Transverse colon (tissue), 4 donors: Measurements from ENCODE around the gene KIF18A. TPM values are rescaled to one million over a fixed set of nuclear protein-coding genes. Genes with fewer than 3 reads are reported as not detected.
A peak's percentile ranks its signal among the peaks of the same experiment; 100 is the strongest.

Experiments used
- DNase-seq: peaks from one replicate; pipeline ENCODE4 v3.0.0-alpha.2; 2019
- H3K27ac ChIP-seq, 4 donors: fragments of 200-600 bp; sonication (generic); 2 replicates each; pipeline ENCODE4 v1.5.1; 2016 to 2018; ENCODE audit warnings: inconsistent platforms in 4 of 4
- H3K27me3 ChIP-seq: fragments of 200-600 bp; sonication (generic); 2 replicates; pipeline ENCODE4 v1.5.1; 2017; ENCODE audit warnings: inconsistent platforms
- H3K36me3 ChIP-seq, 4 donors: fragments of 200-600 bp; sonication (generic); 2 replicates each; pipeline ENCODE4 v1.5.1; 2017 to 2019; ENCODE audit warnings: inconsistent platforms in 4 of 4
- H3K4me1 ChIP-seq, 4 donors: fragments of 200-600 bp; sonication (generic); 2 replicates each; pipeline ENCODE4 v1.5.1; 2017 to 2020; ENCODE audit warnings: inconsistent platforms in 4 of 4
- H3K4me3 ChIP-seq, 4 donors: fragments of 200-600 bp; sonication (generic); 1 replicate in 1 of 4; 2 replicates in 3 of 4; pipeline versions ENCODE4 v1.5.1 to v1.6.1; 2017 to 2019; ENCODE audit warnings: inconsistent platforms in 4 of 4
- H3K9me3 ChIP-seq, 2 donors: fragments of 200-600 bp; sonication (generic); 2 replicates each; pipeline ENCODE4 v1.5.1; 2017 to 2019; ENCODE audit warnings: inconsistent platforms in 2 of 2
- EP300 ChIP-seq: sonication (generic); formaldehyde crosslinking; IDR thresholded peaks from one replicate; pipeline ENCODE4 v1.6.1; 2017; ENCODE audit warnings: antibody characterized with exemption, low read depth
- POLR2A ChIP-seq: fragments of 450-650 bp; IDR thresholded peaks from one replicate; pipeline ENCODE4 v1.6.1; 2016; ENCODE audit warnings: antibody characterized with exemption, mild to moderate bottlenecking, moderate library complexity
- POLR2AphosphoS5 ChIP-seq, 3 donors: sonication (generic); formaldehyde crosslinking; IDR thresholded peaks; one replicate each; pipeline ENCODE4 v1.6.1; 2016; ENCODE audit warnings: antibody characterized with exemption in 3 of 3
- WGBS, 2 donors: methylation state at CpG; one replicate each; pipeline ENCODE4 v1.1.5; 2018; ENCODE audit warnings: low coverage in 1 of 2; 5-methylcytosine and 5-hydroxymethylcytosine counted together
- in situ Hi-C, 4 donors: fragments of 200-750 bp; cut with MboI; loops; one replicate each; pipeline versions ENCODE4 v1.15.0 to v1.15.1; 2017; ENCODE audit warnings: low sequenced_read_pairs in 3 of 4, low pct_ligation_motif_present in 1 of 4, low pct_unique_long_range_greater_than_20kb in 1 of 4
- intact Hi-C: fragments of 100-400 bp; cut with DNase I; formaldehyde crosslinking; loops from one replicate; pipeline ENCODE4 v1.15.1; 2023; ENCODE audit warnings: low total_unique reads
- total RNA-seq, 4 donors: library from RNA; depleted of rRNA; stranded (reverse); fragments of >200 nt; gene quantifications; one replicate each; pipeline ENCODE4 v1.1.0, GENCODE V29; 2016
- TF ChIP-seq, protein P1 (sequence below), 5 experiments: fragments of 200-600 bp in 3 of 5; fragments of 450-650 bp in 2 of 5; sonication (generic) in 3 of 5; IDR thresholded peaks; 1 replicate in 2 of 5; 2 replicates in 3 of 5; pipeline ENCODE4 v1.5.1; 2016 to 2017; ENCODE audit warnings: antibody characterized with exemption in 5 of 5, inconsistent platforms in 3 of 5, mild to moderate bottlenecking in 2 of 5, moderate library complexity in 1 of 5

Gene KIF18A
- total RNA-seq, 4 donors from 2014 or later = 0.20 to 1.8 (median 0.43) TPM

DNA sequence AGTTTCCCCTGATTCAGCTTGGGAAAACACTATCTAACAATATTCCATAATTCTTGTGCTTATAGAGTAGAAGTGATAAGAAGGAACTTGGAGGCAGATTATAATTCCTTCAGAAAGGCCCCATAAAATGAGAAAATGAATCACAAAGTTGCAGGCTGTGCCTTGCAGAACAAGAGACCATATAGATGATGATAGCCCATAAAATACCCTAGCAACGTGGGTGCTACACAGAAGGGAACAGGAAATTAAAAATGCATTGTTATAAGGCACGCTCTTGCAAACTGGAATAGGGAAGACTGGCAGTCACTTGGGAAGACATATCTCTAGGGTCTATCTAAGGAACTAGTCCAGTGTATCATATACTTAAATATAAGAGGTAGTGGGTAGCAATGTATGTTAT is 67.6 kb downstream of the KIF18A start:
- H3K4me3 ChIP-seq = no peak overlapping the region
- no peaks in the 10 kb centered on the region for H3K9me3 ChIP-seq
- no peak for DNase-seq
- H3K27me3 ChIP-seq = no peaks in the 10 kb centered on the region
- 49 to 57% methylated on average over 2 of the region's 2 CpGs for WGBS, 2 donors
- TF ChIP-seq POLR2AphosphoS5 (IDR thresholded peaks at IDR 0.05) (no peak), EP300 (no peak), POLR2A (no peak)
- TF ChIP-seq, protein P1, sequence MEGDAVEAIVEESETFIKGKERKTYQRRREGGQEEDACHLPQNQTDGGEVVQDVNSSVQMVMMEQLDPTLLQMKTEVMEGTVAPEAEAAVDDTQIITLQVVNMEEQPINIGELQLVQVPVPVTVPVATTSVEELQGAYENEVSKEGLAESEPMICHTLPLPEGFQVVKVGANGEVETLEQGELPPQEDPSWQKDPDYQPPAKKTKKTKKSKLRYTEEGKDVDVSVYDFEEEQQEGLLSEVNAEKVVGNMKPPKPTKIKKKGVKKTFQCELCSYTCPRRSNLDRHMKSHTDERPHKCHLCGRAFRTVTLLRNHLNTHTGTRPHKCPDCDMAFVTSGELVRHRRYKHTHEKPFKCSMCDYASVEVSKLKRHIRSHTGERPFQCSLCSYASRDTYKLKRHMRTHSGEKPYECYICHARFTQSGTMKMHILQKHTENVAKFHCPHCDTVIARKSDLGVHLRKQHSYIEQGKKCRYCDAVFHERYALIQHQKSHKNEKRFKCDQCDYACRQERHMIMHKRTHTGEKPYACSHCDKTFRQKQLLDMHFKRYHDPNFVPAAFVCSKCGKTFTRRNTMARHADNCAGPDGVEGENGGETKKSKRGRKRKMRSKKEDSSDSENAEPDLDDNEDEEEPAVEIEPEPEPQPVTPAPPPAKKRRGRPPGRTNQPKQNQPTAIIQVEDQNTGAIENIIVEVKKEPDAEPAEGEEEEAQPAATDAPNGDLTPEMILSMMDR (IDR thresholded peaks at IDR 0.05) = no peak
- peak overlapping the region in 2 of 4 donors; percentile 52 to 59 for H3K27ac ChIP-seq
- H3K4me1 ChIP-seq = peaks cover 0 to 7% (median 0%) of the 10 kb centered on the region in 4 donors
- in situ Hi-C loops (no loop called here), intact Hi-C loops (no loop called here)
- H3K36me3 ChIP-seq = no peaks in the 10 kb centered on the region

DNA sequence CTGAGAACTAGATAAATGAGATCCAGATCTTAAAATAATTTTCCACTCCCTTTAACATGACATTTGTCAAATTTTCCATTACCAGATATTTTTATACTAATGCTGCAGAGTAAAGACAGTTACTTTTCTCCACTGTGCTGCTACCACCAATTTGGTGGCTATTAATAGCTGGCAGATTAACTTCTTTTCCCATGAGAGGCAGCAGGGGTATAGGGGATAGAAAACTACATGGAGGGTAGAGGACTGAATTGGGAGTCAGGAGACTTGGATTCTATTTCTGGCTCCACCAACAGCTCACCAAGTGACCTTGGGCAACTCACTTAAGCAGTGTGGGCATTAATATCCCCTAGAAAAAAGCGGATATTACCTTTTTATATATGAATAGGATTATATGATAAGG is 69.2 kb downstream of the KIF18A start:
- Histone ChIP-seq H3K4me3 (no peak overlapping the region), H3K27me3 (no peaks in the 10 kb centered on the region), H3K36me3 (no peaks in the 10 kb centered on the region), H3K4me1 (peaks cover 0 to 7% (median 0%) of the 10 kb centered on the region in 4 donors), H3K27ac (no peak overlapping the region), H3K9me3 (no peaks in the 10 kb centered on the region)
- TF ChIP-seq, protein P1 (IDR thresholded peaks at IDR 0.05) = no peak
- TF ChIP-seq POLR2AphosphoS5 (IDR thresholded peaks at IDR 0.05) = no peak
- no peak for TF ChIP-seq EP300
- TF ChIP-seq POLR2A = no peak
- DNase-seq = no peak
- in situ Hi-C loops = no loop called here
- WGBS, 2 donors = 97 to 100% methylated on average over 1 of the region's 1 CpG
- intact Hi-C loops = no loop called here

DNA sequence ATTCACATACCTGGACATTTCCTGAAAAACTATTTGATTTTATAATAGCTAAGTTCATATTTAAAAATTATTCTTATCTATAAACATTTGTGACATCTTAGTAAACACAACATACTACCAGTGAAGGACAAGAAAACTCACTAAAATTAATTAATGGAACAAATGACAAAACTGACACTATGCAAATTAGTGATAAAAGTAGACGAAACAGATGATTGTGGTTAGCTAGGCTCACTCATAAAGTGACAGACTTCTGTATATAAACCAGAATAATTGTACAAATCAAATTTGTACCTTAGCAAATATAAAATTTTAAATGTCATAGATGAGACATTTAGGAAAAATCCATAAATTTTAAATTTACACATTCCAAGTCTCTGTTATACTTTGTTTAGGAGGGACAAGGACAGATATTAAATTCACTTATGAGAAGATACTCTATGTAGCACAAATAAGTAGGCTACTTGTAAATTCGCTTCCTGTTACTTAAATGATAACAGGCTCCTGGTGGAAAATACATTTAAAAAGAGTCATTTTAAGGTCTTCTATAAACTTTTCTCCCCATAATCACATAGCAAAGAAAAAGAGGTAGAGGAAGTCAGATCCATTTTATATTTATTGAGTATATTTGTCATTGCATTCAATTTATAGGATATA is 81.2 kb downstream of the KIF18A start:
- no peaks in the 10 kb centered on the region for H3K36me3 ChIP-seq
- no peaks in the 10 kb centered on the region for H3K9me3 ChIP-seq
- intact Hi-C loops = no loop called here
- WGBS, 2 donors = 72 to 83% methylated on average over 2 of the region's 2 CpGs
- no peaks in the 10 kb centered on the region for H3K27me3 ChIP-seq
- in situ Hi-C loops = no loop called here
- no peak overlapping the region for H3K27ac ChIP-seq
- H3K4me1 ChIP-seq = no peaks in the 10 kb centered on the region
- no peak overlapping the region for H3K4me3 ChIP-seq
- TF ChIP-seq, protein P1 (IDR thresholded peaks at IDR 0.05) = no peak
- TF ChIP-seq POLR2A = no peak
- no peak for TF ChIP-seq POLR2AphosphoS5 (IDR thresholded peaks at IDR 0.05)
- TF ChIP-seq EP300 = no peak
- DNase-seq = no peak

- no peaks in the 10 kb centered on the region for H3K27me3 ChIP-seq
- no peak for DNase-seq
- 86 to 92% methylated on average over 2 of the region's 2 CpGs for WGBS, 2 donors
- H3K36me3 ChIP-seq = no peaks in the 10 kb centered on the region
- no peaks in the 10 kb centered on the region for H3K9me3 ChIP-seq
- TF ChIP-seq POLR2AphosphoS5 (IDR thresholded peaks at IDR 0.05) (no peak), EP300 (no peak), POLR2A (no peak)
- TF ChIP-seq, protein P1 (IDR thresholded peaks at IDR 0.05) = no peak
- H3K4me1 ChIP-seq = no peaks in the 10 kb centered on the region
- H3K4me3 ChIP-seq = no peak overlapping the region
- H3K27ac ChIP-seq = no peak overlapping the region
- in situ Hi-C loops = no loop called here
- intact Hi-C loops = no loop called here
These were observed 90.1 kb downstream of the KIF18A start for GRCh38 chr11:28017816-28018215.
